ENCODE data around the gene SARNP. TPM values are rescaled to one million over a fixed set of nuclear protein-coding genes. Genes with fewer than 3 reads are reported as not detected.
A peak's percentile ranks its signal among the peaks of the same experiment; 100 is the strongest.

The SARNP gene
- total RNA-seq, 3 donors from 2014 or later, result 38.7 to 45.9 (median 41.3) TPM

- Histone ChIP-seq H3K4me3 (no peak overlapping the region), H3K4me1 (ENCODE audit: low read depth) (no peaks in the 10 kb centered on the region), H3K36me3 (ENCODE audit: low read depth) (no peaks in the 10 kb centered on the region), H3K9me3 (no peaks in the 10 kb centered on the region)
- ATAC-seq, result peak; percentile 85
- intact Hi-C loops (cut with DNase I, micrococcal nuclease), result no loop called here
- DNase-seq, result peak; percentile 59 to 85 (median 70)
- no peak for TF ChIP-seq CTCF (IDR thresholded peaks at IDR 0.05)
Observed at GRCh38 chr12:55847603-55848291, 30.2 kb upstream of the SARNP start.

- TF ChIP-seq CTCF (IDR thresholded peaks at IDR 0.05), result no peak
- DNase-seq, result no peak
- Histone ChIP-seq H3K9me3 (no peaks in the 10 kb centered on the region), H3K36me3 (ENCODE audit: low read depth) (no peaks in the 10 kb centered on the region), H3K4me3 (no peak overlapping the region), H3K4me1 (ENCODE audit: low read depth) (no peaks in the 10 kb centered on the region)
- ATAC-seq, result peak; percentile 24
- intact Hi-C loops (cut with DNase I, micrococcal nuclease), result no loop called here
Observed at GRCh38 chr12:55847033-55847432, 29.5 kb upstream of the SARNP start.

GRCh38 chr12:55845785-55846496 is 28.4 kb upstream of the SARNP start:
- ATAC-seq (no peak), DNase-seq (no peak)
- no peak for TF ChIP-seq CTCF (IDR thresholded peaks at IDR 0.05)
- Histone ChIP-seq H3K4me1 (ENCODE audit: low read depth) (no peaks in the 10 kb centered on the region), H3K4me3 (no peak overlapping the region), H3K9me3 (no peaks in the 10 kb centered on the region), H3K36me3 (ENCODE audit: low read depth) (no peaks in the 10 kb centered on the region)
- intact Hi-C loops (cut with DNase I, micrococcal nuclease), result no loop called here

GRCh38 chr12:55845361-55845760 is 27.8 kb upstream of the SARNP start:
- Histone ChIP-seq H3K4me1 (ENCODE audit: low read depth) (no peaks in the 10 kb centered on the region), H3K9me3 (no peaks in the 10 kb centered on the region), H3K4me3 (no peak overlapping the region), H3K36me3 (ENCODE audit: low read depth) (no peaks in the 10 kb centered on the region)
- no peak for TF ChIP-seq CTCF (IDR thresholded peaks at IDR 0.05)
- DNase-seq, result no peak
- ATAC-seq, result no peak
- intact Hi-C loops (cut with DNase I, micrococcal nuclease), result no loop called here

GRCh38 chr12:55844961-55845360 is 27.4 kb upstream of the SARNP start:
- intact Hi-C loops (cut with DNase I, micrococcal nuclease), result no loop called here
- no peak for ATAC-seq
- Histone ChIP-seq H3K9me3 (no peaks in the 10 kb centered on the region), H3K4me3 (no peak overlapping the region), H3K4me1 (ENCODE audit: low read depth) (no peaks in the 10 kb centered on the region), H3K36me3 (ENCODE audit: low read depth) (no peaks in the 10 kb centered on the region)
- no peak for DNase-seq
- no peak for TF ChIP-seq CTCF (IDR thresholded peaks at IDR 0.05)

Data from mucosa of descending colon (tissue), 3 donors.